Measurements from ENCODE around the gene DDX6.
"Not testable (repeated sequence)": the region's sequence is repeated elsewhere in the genome, so short reads cannot be mapped to it uniquely, and the experiment has no call there.

The DDX6 gene

GRCh38 chr11:118790357-118791110 lies 430 bp downstream of the DDX6 start:
- peak; percentile 91 for DNase-seq

GRCh38 chr11:118789501-118790356 lies 1.2 kb downstream of the DDX6 start:
- peak; percentile 62 for DNase-seq

- no peak for DNase-seq
Measured at GRCh38 chr11:118786657-118787056, 4.3 kb downstream of the DDX6 start.

GRCh38 chr11:118785362-118785761 lies 5.6 kb downstream of the DDX6 start:
- DNase-seq: no peak

- no peak for DNase-seq
Measured at GRCh38 chr11:118783724-118784495, 7.1 kb downstream of the DDX6 start.

- DNase-seq: not testable (repeated sequence)
Measured at GRCh38 chr11:118783324-118783723, 7.6 kb downstream of the DDX6 start.

GRCh38 chr11:118778898-118779297 lies 12.1 kb downstream of the DDX6 start:
- no peak for DNase-seq

GRCh38 chr11:118774032-118774431 lies 16.9 kb downstream of the DDX6 start:
- DNase-seq: no peak

GRCh38 chr11:118771547-118772288 lies 19.2 kb downstream of the DDX6 start:
- no peak for DNase-seq

- DNase-seq: no peak
Measured at GRCh38 chr11:118768690-118769089, 22.3 kb downstream of the DDX6 start.

- no peak for DNase-seq
Measured at GRCh38 chr11:118766035-118766434, 24.9 kb downstream of the DDX6 start.

GRCh38 chr11:118765095-118765691 lies 25.8 kb downstream of the DDX6 start:
- not testable (repeated sequence) for DNase-seq

GRCh38 chr11:118763041-118763440 lies 27.9 kb downstream of the DDX6 start:
- no peak for DNase-seq

- DNase-seq: not testable (repeated sequence)
Measured at GRCh38 chr11:118761981-118762380, 29.0 kb downstream of the DDX6 start.

- DNase-seq: no peak
Measured at GRCh38 chr11:118757876-118758399, 33.0 kb downstream of the DDX6 start.

- DNase-seq: no peak
Measured at GRCh38 chr11:118752654-118753053, 38.3 kb downstream of the DDX6 start.

- no peak for DNase-seq
Measured at GRCh38 chr11:118749429-118749828, 41.5 kb downstream of the DDX6 start.

- no peak for DNase-seq
Measured at GRCh38 chr11:118748056-118748455, 42.9 kb downstream of the DDX6 start.

GRCh38 chr11:118746988-118747585 lies 43.9 kb downstream of the DDX6 start:
- no peak for DNase-seq

- no peak for DNase-seq
Measured at GRCh38 chr11:118744046-118744445, 46.9 kb downstream of the DDX6 start.

- DNase-seq: no peak
Measured at GRCh38 chr11:118742304-118742703, 48.7 kb downstream of the DDX6 start.
